ENCODE measurements around the gene ULK4.

Gene ULK4

GRCh38 chr3:41874022-41874421 is 87.9 kb downstream of the ULK4 start:
- Histone ChIP-seq H4K20me1 (ENCODE audit: insufficient read depth, low read length) (no peaks in the 10 kb centered on the region), H3K27ac (ENCODE audit: low read length) (no peak overlapping the region), H2AFZ (ENCODE audit: low read depth, low read length) (no peak overlapping the region), H3K4me1 (ENCODE audit: low read length) (no peaks in the 10 kb centered on the region), H3K36me3 (replicated peaks; ENCODE audit: low read depth, low read length) (no peaks in the 10 kb centered on the region), H3K9ac (ENCODE audit: low read length) (no peak overlapping the region), H3K4me2 (ENCODE audit: low read length) (no peak overlapping the region), H3K79me2 (ENCODE audit: low read length) (no peaks in the 10 kb centered on the region), H3K9me3 (ENCODE audit: insufficient read depth, low read length) (no peaks in the 10 kb centered on the region), H3K27me3 (ENCODE audit: low read depth, low read length) (no peaks in the 10 kb centered on the region), H3K4me3 (ENCODE audit: low read length) (no peak overlapping the region)
- TF ChIP-seq EZH2phosphoT487 (IDR thresholded peaks at IDR 0.05; ENCODE audit: low read depth) (no peak), CTCF (IDR thresholded peaks at IDR 0.05; ENCODE audit: low read depth, low read length) (no peak)

- no peak overlapping the region for H2AFZ ChIP-seq (ENCODE audit: low read depth, low read length)
- no peak overlapping the region for H3K27ac ChIP-seq (ENCODE audit: low read length)
- H3K9ac ChIP-seq (ENCODE audit: low read length), result no peak overlapping the region
- no peaks in the 10 kb centered on the region for H3K27me3 ChIP-seq (ENCODE audit: low read depth, low read length)
- H3K4me2 ChIP-seq (ENCODE audit: low read length), result no peak overlapping the region
- H3K79me2 ChIP-seq (ENCODE audit: low read length), result no peaks in the 10 kb centered on the region
- H4K20me1 ChIP-seq (ENCODE audit: insufficient read depth, low read length), result no peaks in the 10 kb centered on the region
- H3K4me1 ChIP-seq (ENCODE audit: low read length), result no peaks in the 10 kb centered on the region
- H3K36me3 ChIP-seq (replicated peaks; ENCODE audit: low read depth, low read length), result no peaks in the 10 kb centered on the region
- H3K9me3 ChIP-seq (ENCODE audit: insufficient read depth, low read length), result no peaks in the 10 kb centered on the region
- H3K4me3 ChIP-seq (ENCODE audit: low read length), result no peak overlapping the region
- TF ChIP-seq EZH2phosphoT487 (IDR thresholded peaks at IDR 0.05; ENCODE audit: low read depth) (no peak), CTCF (IDR thresholded peaks at IDR 0.05; ENCODE audit: low read depth, low read length) (no peak)
These were observed 89.7 kb downstream of the ULK4 start for GRCh38 chr3:41872157-41872556.

- no peak overlapping the region for H2AFZ ChIP-seq (ENCODE audit: low read depth, low read length)
These were observed 94.4 kb downstream of the ULK4 start for GRCh38 chr3:41867533-41867932.

GRCh38 chr3:41866298-41866697 is 95.6 kb downstream of the ULK4 start:
- Histone ChIP-seq H2AFZ (ENCODE audit: low read depth, low read length) (no peak overlapping the region), H3K4me2 (ENCODE audit: low read length) (no peak overlapping the region), H3K27me3 (ENCODE audit: low read depth, low read length) (no peaks in the 10 kb centered on the region), H3K4me3 (ENCODE audit: low read length) (no peak overlapping the region), H3K79me2 (ENCODE audit: low read length) (no peaks in the 10 kb centered on the region), H3K9me3 (ENCODE audit: insufficient read depth, low read length) (no peaks in the 10 kb centered on the region), H3K9ac (ENCODE audit: low read length) (no peak overlapping the region), H3K27ac (ENCODE audit: low read length) (no peak overlapping the region), H3K4me1 (ENCODE audit: low read length) (no peaks in the 10 kb centered on the region), H4K20me1 (ENCODE audit: insufficient read depth, low read length) (no peaks in the 10 kb centered on the region), H3K36me3 (replicated peaks; ENCODE audit: low read depth, low read length) (no peaks in the 10 kb centered on the region)
- TF ChIP-seq CTCF (IDR thresholded peaks at IDR 0.05; ENCODE audit: low read depth, low read length) (no peak), EZH2phosphoT487 (IDR thresholded peaks at IDR 0.05; ENCODE audit: low read depth) (no peak)

More at GRCh38 chr3:41867533-41867932, 94.4 kb downstream of the ULK4 start:
- no peak for TF ChIP-seq EZH2phosphoT487 (IDR thresholded peaks at IDR 0.05; ENCODE audit: low read depth)
- no peak for TF ChIP-seq CTCF (IDR thresholded peaks at IDR 0.05; ENCODE audit: low read depth, low read length)
- Histone ChIP-seq H3K4me2 (ENCODE audit: low read length) (no peak overlapping the region), H3K27ac (ENCODE audit: low read length) (no peak overlapping the region), H3K4me1 (ENCODE audit: low read length) (no peaks in the 10 kb centered on the region), H3K9me3 (ENCODE audit: insufficient read depth, low read length) (no peaks in the 10 kb centered on the region), H3K9ac (ENCODE audit: low read length) (no peak overlapping the region), H3K79me2 (ENCODE audit: low read length) (no peaks in the 10 kb centered on the region), H3K27me3 (ENCODE audit: low read depth, low read length) (no peaks in the 10 kb centered on the region), H4K20me1 (ENCODE audit: insufficient read depth, low read length) (no peaks in the 10 kb centered on the region), H3K36me3 (replicated peaks; ENCODE audit: low read depth, low read length) (no peaks in the 10 kb centered on the region), H3K4me3 (ENCODE audit: low read length) (no peak overlapping the region)

All from OCI-LY3 (cell line).